Activated naive CD8-positive, alpha-beta T cell treated with anti-CD3 and anti-CD28 coated beads, Interleukin-2, amount 10 ng/mL, durations not matched to agents 7 days and 5 days (primary cell): ENCODE measurements around the gene ARHGEF9. TPM values are rescaled to one million over a fixed set of nuclear protein-coding genes. Genes with fewer than 3 reads are reported as not detected.

Source experiments
- ATAC-seq: fragments of 150-1000 bp; cut with Tn5 transposase; one replicate; pipeline ENCODE4 v1.10.0; 2021; ENCODE audit warnings: low read depth, moderate library complexity
- POLR2A ChIA-PET: fragments of 350-600 bp; sonication (Branson Sonifier 250); formaldehyde crosslinking; loops from one replicate; lab custom pipeline; 2021; ENCODE audit warnings: antibody characterized with exemption; lab: Charles Lee
- DNase-seq: peaks from one replicate; pipeline ENCODE4 v3.0.0; 2021
- H3K27ac Mint-ChIP-seq: one replicate; pipeline ENCODE4 v1.8.0; 2022; ENCODE audit warnings: mild to moderate bottlenecking, mixed read lengths
- H3K27me3 Mint-ChIP-seq: one replicate; pipeline ENCODE4 v1.8.0; 2022; ENCODE audit warnings: mild to moderate bottlenecking, moderate library complexity, mixed read lengths
- H3K36me3 Mint-ChIP-seq: one replicate; pipeline ENCODE4 v1.8.0; 2021; ENCODE audit warnings: mild to moderate bottlenecking, mixed read lengths
- H3K4me1 Mint-ChIP-seq: one replicate; pipeline ENCODE4 v1.8.0; 2021; ENCODE audit warnings: mixed read lengths
- H3K4me3 Mint-ChIP-seq: one replicate; pipeline ENCODE4 v1.8.0; 2022; ENCODE audit warnings: mild to moderate bottlenecking, moderate library complexity, mixed read lengths
- H3K9me3 Mint-ChIP-seq: one replicate; pipeline ENCODE4 v1.8.0; 2021; ENCODE audit warnings: mixed read lengths
- total RNA-seq, 2 experiments: library from RNA; stranded (reverse); gene quantifications; one replicate each; pipeline ENCODE4 v1.2.3, GENCODE V29; 2021

Gene ARHGEF9
- total RNA-seq, 2 experiments from 2014 or later = 32.3 to 34.2 TPM

GRCh38 chrX:63739885-63740284 lies 45.1 kb downstream of the ARHGEF9 start:
- no peak for DNase-seq
- H3K27ac Mint-ChIP-seq = no peak overlapping the region
- peaks cover 60% of the 10 kb centered on the region for H3K4me1 Mint-ChIP-seq
- H3K4me3 Mint-ChIP-seq = no peak overlapping the region
- ATAC-seq = no peak
- POLR2A ChIA-PET = no interaction called here
- H3K9me3 Mint-ChIP-seq = no peaks in the 10 kb centered on the region
- H3K27me3 Mint-ChIP-seq = no peaks in the 10 kb centered on the region
- peaks cover 15% of the 10 kb centered on the region for H3K36me3 Mint-ChIP-seq

GRCh38 chrX:63738696-63739095 lies 46.3 kb downstream of the ARHGEF9 start:
- peaks cover 12% of the 10 kb centered on the region for H3K36me3 Mint-ChIP-seq
- POLR2A ChIA-PET = interaction anchor here (1.0 to 1.4 kb wide), 2 partner anchors 11 to 16 kb away, joined by 3 to 4 read pairs; a partner anchor contains a TSS
- peak overlapping the region; percentile 66 for H3K27ac Mint-ChIP-seq
- no peak for DNase-seq
- no peak for ATAC-seq
- H3K4me3 Mint-ChIP-seq = peak overlapping the region; percentile 61
- H3K27me3 Mint-ChIP-seq = no peaks in the 10 kb centered on the region
- peaks cover 50% of the 10 kb centered on the region for H3K4me1 Mint-ChIP-seq
- H3K9me3 Mint-ChIP-seq = no peaks in the 10 kb centered on the region

GRCh38 chrX:63737131-63737921 lies 47.7 kb downstream of the ARHGEF9 start:
- H3K4me1 Mint-ChIP-seq = peaks cover 47% of the 10 kb centered on the region
- H3K4me3 Mint-ChIP-seq = no peak overlapping the region
- H3K36me3 Mint-ChIP-seq = peaks cover 14% of the 10 kb centered on the region
- no peak for DNase-seq
- no peak overlapping the region for H3K27ac Mint-ChIP-seq
- no peak for ATAC-seq
- no peaks in the 10 kb centered on the region for H3K9me3 Mint-ChIP-seq
- H3K27me3 Mint-ChIP-seq = no peaks in the 10 kb centered on the region
- POLR2A ChIA-PET = no interaction called here

GRCh38 chrX:63735882-63736281 lies 49.1 kb downstream of the ARHGEF9 start:
- ATAC-seq (no peak), DNase-seq (no peak)
- POLR2A ChIA-PET = no interaction called here
- peaks cover 14% of the 10 kb centered on the region for H3K36me3 Mint-ChIP-seq
- H3K27me3 Mint-ChIP-seq = no peaks in the 10 kb centered on the region
- H3K9me3 Mint-ChIP-seq = no peaks in the 10 kb centered on the region
- H3K4me1 Mint-ChIP-seq = peaks cover 37% of the 10 kb centered on the region
- H3K27ac Mint-ChIP-seq = no peak overlapping the region
- no peak overlapping the region for H3K4me3 Mint-ChIP-seq

- Mint-ChIP-seq H3K36me3 (peaks cover 39% of the 10 kb centered on the region), H3K27me3 (no peaks in the 10 kb centered on the region), H3K4me1 (peaks cover 9% of the 10 kb centered on the region), H3K9me3 (peaks cover 2% of the 10 kb centered on the region), H3K27ac (no peak overlapping the region), H3K4me3 (no peak overlapping the region)
- ATAC-seq (no peak), DNase-seq (no peak)
- POLR2A ChIA-PET = no interaction called here
Measured at GRCh38 chrX:63720293-63720692, 64.7 kb downstream of the ARHGEF9 start.

GRCh38 chrX:63719633-63720032 lies 65.4 kb downstream of the ARHGEF9 start:
- POLR2A ChIA-PET = no interaction called here
- Mint-ChIP-seq H3K4me1 (peaks cover 6% of the 10 kb centered on the region), H3K27me3 (no peaks in the 10 kb centered on the region), H3K9me3 (peaks cover 2% of the 10 kb centered on the region), H3K4me3 (no peak overlapping the region), H3K27ac (no peak overlapping the region), H3K36me3 (peaks cover 36% of the 10 kb centered on the region)
- DNase-seq (no peak), ATAC-seq (no peak)

GRCh38 chrX:63718010-63718694 lies 66.9 kb downstream of the ARHGEF9 start:
- peaks cover 38% of the 10 kb centered on the region for H3K36me3 Mint-ChIP-seq
- no peak overlapping the region for H3K27ac Mint-ChIP-seq
- ATAC-seq = no peak
- no peak overlapping the region for H3K4me3 Mint-ChIP-seq
- POLR2A ChIA-PET = no interaction called here
- peaks cover 3% of the 10 kb centered on the region for H3K4me1 Mint-ChIP-seq
- no peaks in the 10 kb centered on the region for H3K27me3 Mint-ChIP-seq
- peaks cover 2% of the 10 kb centered on the region for H3K9me3 Mint-ChIP-seq
- no peak for DNase-seq

- DNase-seq = no peak
- POLR2A ChIA-PET = no interaction called here
- no peak overlapping the region for H3K4me3 Mint-ChIP-seq
- H3K4me1 Mint-ChIP-seq = peaks cover 3% of the 10 kb centered on the region
- peaks cover 42% of the 10 kb centered on the region for H3K36me3 Mint-ChIP-seq
- no peaks in the 10 kb centered on the region for H3K27me3 Mint-ChIP-seq
- H3K27ac Mint-ChIP-seq = no peak overlapping the region
- no peak for ATAC-seq
- peaks cover 2% of the 10 kb centered on the region for H3K9me3 Mint-ChIP-seq
Measured at GRCh38 chrX:63713526-63713925, 71.5 kb downstream of the ARHGEF9 start.

- Mint-ChIP-seq H3K4me3 (no peak overlapping the region), H3K27ac (no peak overlapping the region), H3K4me1 (no peaks in the 10 kb centered on the region), H3K27me3 (no peaks in the 10 kb centered on the region), H3K9me3 (peaks cover 2% of the 10 kb centered on the region), H3K36me3 (peaks cover 44% of the 10 kb centered on the region)
- ATAC-seq (no peak), DNase-seq (no peak)
- POLR2A ChIA-PET = no interaction called here
Measured at GRCh38 chrX:63708801-63709200, 76.2 kb downstream of the ARHGEF9 start.

- Mint-ChIP-seq H3K9me3 (peaks cover 2% of the 10 kb centered on the region), H3K4me1 (peaks cover 3% of the 10 kb centered on the region), H3K4me3 (no peak overlapping the region), H3K27ac (no peak overlapping the region), H3K27me3 (no peaks in the 10 kb centered on the region), H3K36me3 (peaks cover 58% of the 10 kb centered on the region)
- POLR2A ChIA-PET = no interaction called here
- DNase-seq (no peak), ATAC-seq (no peak)
Measured at GRCh38 chrX:63702556-63702955, 82.5 kb downstream of the ARHGEF9 start.

GRCh38 chrX:63686878-63687714 lies 97.9 kb downstream of the ARHGEF9 start:
- peak; percentile 47 for ATAC-seq
- Mint-ChIP-seq H3K27ac (no peak overlapping the region), H3K4me1 (peaks cover 3% of the 10 kb centered on the region), H3K27me3 (no peaks in the 10 kb centered on the region), H3K9me3 (peaks cover 3% of the 10 kb centered on the region), H3K4me3 (no peak overlapping the region), H3K36me3 (peaks cover 37% of the 10 kb centered on the region)
- DNase-seq = peak; percentile 14
- POLR2A ChIA-PET = no interaction called here

GRCh38 chrX:63680423-63680822 lies 104.6 kb downstream of the ARHGEF9 start:
- Mint-ChIP-seq H3K9me3 (no peaks in the 10 kb centered on the region), H3K4me3 (no peak overlapping the region), H3K4me1 (no peaks in the 10 kb centered on the region), H3K27ac (no peak overlapping the region), H3K36me3 (peaks cover 20% of the 10 kb centered on the region), H3K27me3 (no peaks in the 10 kb centered on the region)
- POLR2A ChIA-PET = no interaction called here
- ATAC-seq (no peak), DNase-seq (no peak)

- H3K27me3 Mint-ChIP-seq = no peaks in the 10 kb centered on the region
- H3K9me3 Mint-ChIP-seq = no peaks in the 10 kb centered on the region
- ATAC-seq = no peak
- no peak overlapping the region for H3K4me3 Mint-ChIP-seq
- POLR2A ChIA-PET = no interaction called here
- H3K27ac Mint-ChIP-seq = no peak overlapping the region
- H3K4me1 Mint-ChIP-seq = no peaks in the 10 kb centered on the region
- no peak for DNase-seq
- peaks cover 18% of the 10 kb centered on the region for H3K36me3 Mint-ChIP-seq
Measured at GRCh38 chrX:63679432-63679831, 105.6 kb downstream of the ARHGEF9 start.
